GM21390 (cell line): Measurements from ENCODE around the gene GOLGA6L10.
A peak's percentile ranks its signal among the peaks of the same experiment; 100 is the strongest.
"Not testable (repeated sequence)": the region's sequence is repeated elsewhere in the genome, so short reads cannot be mapped to it uniquely, and the experiment has no call there.

Source experiments
- ATAC-seq: cut with Tn5 transposase; IDR thresholded peaks from one replicate; pipeline ENCODE4 v1.9.1; 2021; ENCODE audit not compliant: unreplicated experiment

The GOLGA6L10 gene

GRCh38 chr15:82349375-82349774, at the start of gene GOLGA6L10:
TSS of gene GOLGA6L10 (minus strand) at chr15:82349475. CDS start at chr15:82349375, 100 bp downstream.
- ATAC-seq: not testable (repeated sequence)

GRCh38 chr15:82398785-82399184, 49.5 kb upstream of the GOLGA6L10 start:
- no peak for ATAC-seq

GRCh38 chr15:82397817-82398216, 48.5 kb upstream of the GOLGA6L10 start:
- no peak for ATAC-seq

GRCh38 chr15:82395788-82396187, 46.5 kb upstream of the GOLGA6L10 start:
- ATAC-seq: not testable (repeated sequence)

GRCh38 chr15:82393671-82394070, 44.4 kb upstream of the GOLGA6L10 start:
- ATAC-seq: no peak

GRCh38 chr15:82392077-82392476, 42.8 kb upstream of the GOLGA6L10 start:
- not testable (repeated sequence) for ATAC-seq

- not testable (repeated sequence) for ATAC-seq
Measured at GRCh38 chr15:82390152-82390551, 40.9 kb upstream of the GOLGA6L10 start.

- not testable (repeated sequence) for ATAC-seq
Measured at GRCh38 chr15:82387209-82387608, 37.9 kb upstream of the GOLGA6L10 start.

GRCh38 chr15:82381330-82381955, 32.2 kb upstream of the GOLGA6L10 start:
- not testable (repeated sequence) for ATAC-seq

- not testable (repeated sequence) for ATAC-seq
Measured at GRCh38 chr15:82379552-82379951, 30.3 kb upstream of the GOLGA6L10 start.

- not testable (repeated sequence) for ATAC-seq
Measured at GRCh38 chr15:82373661-82374060, 24.4 kb upstream of the GOLGA6L10 start.

GRCh38 chr15:82371656-82372055, 22.4 kb upstream of the GOLGA6L10 start:
- no peak for ATAC-seq

- not testable (repeated sequence) for ATAC-seq
Measured at GRCh38 chr15:82367790-82368189, 18.5 kb upstream of the GOLGA6L10 start.

GRCh38 chr15:82365692-82366323, 16.5 kb upstream of the GOLGA6L10 start:
- peak; percentile 98 for ATAC-seq

GRCh38 chr15:82364548-82364947, 15.3 kb upstream of the GOLGA6L10 start:
- not testable (repeated sequence) for ATAC-seq

- not testable (repeated sequence) for ATAC-seq
Measured at GRCh38 chr15:82362790-82363189, 13.5 kb upstream of the GOLGA6L10 start.

GRCh38 chr15:82360618-82361017, 11.3 kb upstream of the GOLGA6L10 start:
- not testable (repeated sequence) for ATAC-seq

- not testable (repeated sequence) for ATAC-seq
Measured at GRCh38 chr15:82355055-82355454, 5.8 kb upstream of the GOLGA6L10 start.

GRCh38 chr15:82354546-82354945, 5.3 kb upstream of the GOLGA6L10 start:
- not testable (repeated sequence) for ATAC-seq

- ATAC-seq: not testable (repeated sequence)
Measured at GRCh38 chr15:82347645-82348044, 1.6 kb downstream of the GOLGA6L10 start.

- not testable (repeated sequence) for ATAC-seq
Measured at GRCh38 chr15:82345176-82345575, 4.1 kb downstream of the GOLGA6L10 start.

- not testable (repeated sequence) for ATAC-seq
Measured at GRCh38 chr15:82344421-82344820, 4.9 kb downstream of the GOLGA6L10 start.
